Endothelial cell of umbilical vein (primary cell): Measurements from ENCODE around the gene ESRRB. TPM values are rescaled to one million over a fixed set of nuclear protein-coding genes. Genes with fewer than 3 reads are reported as not detected.

ENCODE experiments used
- BruUV-seq: library from RNA; stranded (reverse); fragments of 400-500 nt; replicated peaks from 2 replicates; lab custom pipeline; 2021; lab: Mats Ljungman, UMichigan
- CTCF ChIA-PET: fragments of 300-600, 350-600 bp; sonication (Branson Sonifier 250); formaldehyde crosslinking; loops from one replicate; lab custom pipeline; 2021; ENCODE audit warnings: antibody characterized with exemption, inconsistent platforms; lab: Charles Lee
- POLR2A ChIA-PET: fragments of 300-600, 350-600 bp; sonication (Branson Sonifier 250); formaldehyde crosslinking; loops from one replicate; lab custom pipeline; 2021; ENCODE audit warnings: antibody characterized with exemption, inconsistent platforms; lab: Charles Lee
- DNase-seq: peaks from one replicate; pipeline ENCODE4 v3.0.0-alpha.2; 2011; ENCODE audit warnings: low read depth, low spot score
- FAIRE-seq: peaks from 2 replicates; lab custom pipeline; 2011; peaks lifted over from hg19 to GRCh38; lab: Jason Lieb, UNC
- H2AFZ ChIP-seq: 2 replicates; pipeline ENCODE4 v1.6.0; 2012; ENCODE audit warnings: low read depth, low read length, control low read depth, inconsistent platforms
- H3K27ac ChIP-seq: 2 replicates; pipeline ENCODE4 v1.5.1; 2011; ENCODE audit warnings: low read depth, mild to moderate bottlenecking, control low read depth, low read length, moderate library complexity; ENCODE audit not compliant: insufficient read depth
- H3K27me3 ChIP-seq, 2 experiments: 2 replicates each; pipeline versions ENCODE4 v1.6.0 to v1.6.1; 2011; ENCODE audit warnings: low read length in 2 of 2, mixed read lengths in 1 of 2; ENCODE audit not compliant: control insufficient read depth in 2 of 2, insufficient read depth in 2 of 2
- H3K36me3 ChIP-seq, 2 experiments: 2 replicates in 1 of 2; 3 replicates in 1 of 2; pipeline ENCODE4 v1.5.1; 2011; ENCODE audit warnings: low read length in 2 of 2, mild to moderate bottlenecking in 1 of 2, moderate library complexity in 1 of 2; ENCODE audit not compliant: control insufficient read depth in 2 of 2, insufficient read depth in 2 of 2; ENCODE audit errors: extremely low read depth in 1 of 2
- H3K4me1 ChIP-seq: 3 replicates; pipeline ENCODE4 v1.5.1; 2011; ENCODE audit warnings: mild to moderate bottlenecking, low read length; ENCODE audit not compliant: control insufficient read depth, insufficient read depth; ENCODE audit errors: extremely low read depth
- H3K4me2 ChIP-seq: 2 replicates; pipeline ENCODE4 v1.6.1; 2011; ENCODE audit warnings: low read length, control low read depth, mixed read lengths; ENCODE audit not compliant: insufficient read depth
- H3K4me3 ChIP-seq, 3 experiments: fragments of 200-600 bp in 1 of 3; sonication (generic), shearing (Covaris generic) in 1 of 3; replicated peaks in 1 of 3; 2 replicates each; pipeline ENCODE4 v1.5.1; 2011 to 2016; ENCODE audit warnings: control low read depth in 3 of 3, low read length in 3 of 3, mild to moderate bottlenecking in 2 of 3, inconsistent platforms in 1 of 3, low read depth in 1 of 3, moderate library complexity in 1 of 3; ENCODE audit not compliant: insufficient read depth in 1 of 3
- H3K79me2 ChIP-seq: 2 replicates; pipeline ENCODE4 v1.6.0; 2012; ENCODE audit warnings: low read length, inconsistent platforms; ENCODE audit not compliant: control insufficient read depth, insufficient read depth
- H3K9ac ChIP-seq: replicated peaks from 2 replicates; pipeline ENCODE3; 2011; ENCODE audit warnings: low read length, control low read depth; ENCODE audit not compliant: insufficient read depth; ENCODE audit errors: extremely low read depth
- H3K9me1 ChIP-seq: replicated peaks from 3 replicates; pipeline ENCODE4 v1.6.0; 2011; ENCODE audit warnings: mild to moderate bottlenecking, low read length; ENCODE audit not compliant: control insufficient read depth, insufficient read depth; ENCODE audit errors: extremely low read depth
- H3K9me3 ChIP-seq: replicated peaks from 2 replicates; pipeline ENCODE4 v1.5.1; 2012; ENCODE audit warnings: low read length, inconsistent platforms; ENCODE audit not compliant: control insufficient read depth, insufficient read depth
- H4K20me1 ChIP-seq: replicated peaks from 2 replicates; pipeline ENCODE3; 2011; ENCODE audit warnings: mild to moderate bottlenecking, low read length; ENCODE audit not compliant: control insufficient read depth, insufficient read depth; ENCODE audit errors: extremely low read depth
- CTCF ChIP-seq, 2 donors: IDR thresholded peaks; 1 replicate in 1 of 2; 2 replicates in 1 of 2; pipeline ENCODE4 v1.5.1; 2011; ENCODE audit warnings: low read length in 2 of 2, mild to moderate bottlenecking in 2 of 2, moderate library complexity in 2 of 2, control low read depth in 1 of 2, inconsistent platforms in 1 of 2, low read depth in 1 of 2; ENCODE audit not compliant: insufficient read depth in 1 of 2; ENCODE audit errors: extremely low read depth in 1 of 2
- EZH2 ChIP-seq: IDR thresholded peaks from 2 replicates; pipeline ENCODE4 v1.6.1; 2012; ENCODE audit warnings: borderline replicate concordance, low read depth, mild to moderate bottlenecking, moderate library complexity, low read length, inconsistent platforms; ENCODE audit not compliant: severe bottlenecking
- FOS ChIP-seq: IDR thresholded peaks from 2 replicates; pipeline ENCODE4 v1.6.1; 2011; ENCODE audit warnings: mild to moderate bottlenecking, low read length, moderate library complexity, borderline replicate concordance; ENCODE audit not compliant: insufficient read depth
- GATA2 ChIP-seq: IDR thresholded peaks from 2 replicates; pipeline ENCODE4 v1.7.0; 2011; ENCODE audit warnings: low read depth, mild to moderate bottlenecking, moderate library complexity, mixed read lengths, low read length; ENCODE audit not compliant: insufficient read length, insufficient read depth
- JUN ChIP-seq: IDR thresholded peaks from 2 replicates; pipeline ENCODE4 v1.6.1; 2011; ENCODE audit warnings: borderline replicate concordance, low read depth; ENCODE audit not compliant: insufficient read length, insufficient read depth
- MAX ChIP-seq: IDR thresholded peaks from 2 replicates; pipeline ENCODE4 v1.6.1; 2011; ENCODE audit not compliant: insufficient read depth, insufficient read length
- MYC ChIP-seq: IDR thresholded peaks from one replicate; pipeline ENCODE4 v1.6.1; 2011; ENCODE audit warnings: mild to moderate bottlenecking, low read depth, low read length
- POLR2A ChIP-seq: IDR thresholded peaks from 2 replicates; pipeline ENCODE4 v1.6.1; 2012; ENCODE audit warnings: low read depth, mild to moderate bottlenecking, control low read depth, low read length
- POLR2AphosphoS5 ChIP-seq: IDR thresholded peaks from 2 replicates; pipeline ENCODE4 v1.6.1; 2012; ENCODE audit warnings: low read depth, mild to moderate bottlenecking, control low read depth, low read length, moderate library complexity; ENCODE audit not compliant: insufficient read depth
- dilution Hi-C: fragments of 300-500 bp; cut with MboI; formaldehyde crosslinking; loops from one replicate; pipeline ENCODE4 v1.15.0; 2019; ENCODE audit warnings: low sequenced_read_pairs; ENCODE audit not compliant: extremely low pct_ligation_motif_present
- intact Hi-C: fragments of 100-400 bp; cut with micrococcal nuclease; formaldehyde crosslinking; loops from one replicate; pipeline ENCODE4 v1.10.0; 2022
- polyA plus RNA-seq, 4 experiments: library from polyadenylated mRNA; depleted of rRNA in 3 of 4; stranded (reverse) in 3 of 4; unstranded in 1 of 4; fragments of >200 nt; gene quantifications; 2 replicates each; pipeline versions ENCODE4 v1.2.1 to v1.2.3, GENCODE V29; 2011 to 2012; ENCODE audit warnings: missing spikeins in 1 of 4
- total RNA-seq: library from RNA; stranded (reverse); gene quantifications from 2 replicates; pipeline ENCODE4 v1.2.3, GENCODE V29; 2021

Gene ESRRB
- total and polyA plus RNA-seq, 2 donors (not counting 3 experiments of a cell fraction or from before 2014, with no cell fraction given): not detected

GRCh38 chr14:76377735-76378074, 1.8 kb downstream of the ESRRB start:
- ChIA-PET CTCF (interaction anchor here (2.4 kb wide), 1 partner anchor 10 kb away, joined by 10 read pairs; no protein-coding TSS in a partner anchor), POLR2A (no interaction called here)
- no peak overlapping the region for H3K9ac ChIP-seq
- peaks cover 65 to 75% of the 10 kb centered on the region in 2 experiments for H3K27me3 ChIP-seq
- H3K79me2 ChIP-seq: no peaks in the 10 kb centered on the region
- H3K9me1 ChIP-seq: no peaks in the 10 kb centered on the region
- H3K4me1 ChIP-seq: peaks cover 11% of the 10 kb centered on the region
- TF ChIP-seq JUN (no peak), CTCF (IDR thresholded peaks at IDR 0.05; ENCODE audit: extremely low read depth in 1 of 2, insufficient read depth in 1 of 2, low read depth in 1 of 2, low read length in 2 of 2) (no peak)
- no peaks in the 10 kb centered on the region for H3K36me3 ChIP-seq
- H3K4me2 ChIP-seq: no peak overlapping the region
- no peak overlapping the region for H3K4me3 ChIP-seq
- H2AFZ ChIP-seq: no peak overlapping the region
- dilution Hi-C loops (no loop called here), intact Hi-C loops (no loop called here)
- H3K9me3 ChIP-seq: no peaks in the 10 kb centered on the region
- no peak for FAIRE-seq
- no peak for DNase-seq
- H4K20me1 ChIP-seq: no peaks in the 10 kb centered on the region
- no peak overlapping the region for H3K27ac ChIP-seq
- BruUV-seq: no TSS peak

- H3K9ac ChIP-seq: no peak overlapping the region
- peaks cover 70 to 80% of the 10 kb centered on the region in 2 experiments for H3K27me3 ChIP-seq
- H3K9me3 ChIP-seq: no peaks in the 10 kb centered on the region
- H3K4me2 ChIP-seq: no peak overlapping the region
- ChIA-PET POLR2A (no interaction called here), CTCF (no interaction called here)
- dilution Hi-C loops (no loop called here), intact Hi-C loops (loop anchor here (10.0 kb wide), 1 partner anchor 476 kb away; no protein-coding TSS in a partner anchor)
- no peaks in the 10 kb centered on the region for H4K20me1 ChIP-seq
- no peak overlapping the region for H2AFZ ChIP-seq
- BruUV-seq: no TSS peak
- TF ChIP-seq MAX (no peak), GATA2 (no peak), EZH2 (no peak), JUN (no peak), CTCF (IDR thresholded peaks at IDR 0.05; ENCODE audit: extremely low read depth in 1 of 2, insufficient read depth in 1 of 2, low read depth in 1 of 2, low read length in 2 of 2) (no peak), POLR2AphosphoS5 (no peak), MYC (no peak), POLR2A (no peak), FOS (no peak)
- no peak overlapping the region for H3K27ac ChIP-seq
- H3K79me2 ChIP-seq: no peaks in the 10 kb centered on the region
- H3K4me3 ChIP-seq: no peak overlapping the region
- no peaks in the 10 kb centered on the region for H3K9me1 ChIP-seq
- FAIRE-seq: no peak
- no peaks in the 10 kb centered on the region for H3K36me3 ChIP-seq
- H3K4me1 ChIP-seq: peaks cover 11% of the 10 kb centered on the region
- DNase-seq: no peak
Observed at GRCh38 chr14:76380991-76381390, 5.1 kb downstream of the ESRRB start.
